ENCODE measurements around the gene BORCS5. TPM values are rescaled to one million over a fixed set of nuclear protein-coding genes. Genes with fewer than 3 reads are reported as not detected.
"Not testable (repeated sequence)": the region's sequence is repeated elsewhere in the genome, so short reads cannot be mapped to it uniquely, and the experiment has no call there.

The BORCS5 gene
- total RNA-seq, 2 donors from 2014 or later: 25.8 to 33.6 TPM

DNA sequence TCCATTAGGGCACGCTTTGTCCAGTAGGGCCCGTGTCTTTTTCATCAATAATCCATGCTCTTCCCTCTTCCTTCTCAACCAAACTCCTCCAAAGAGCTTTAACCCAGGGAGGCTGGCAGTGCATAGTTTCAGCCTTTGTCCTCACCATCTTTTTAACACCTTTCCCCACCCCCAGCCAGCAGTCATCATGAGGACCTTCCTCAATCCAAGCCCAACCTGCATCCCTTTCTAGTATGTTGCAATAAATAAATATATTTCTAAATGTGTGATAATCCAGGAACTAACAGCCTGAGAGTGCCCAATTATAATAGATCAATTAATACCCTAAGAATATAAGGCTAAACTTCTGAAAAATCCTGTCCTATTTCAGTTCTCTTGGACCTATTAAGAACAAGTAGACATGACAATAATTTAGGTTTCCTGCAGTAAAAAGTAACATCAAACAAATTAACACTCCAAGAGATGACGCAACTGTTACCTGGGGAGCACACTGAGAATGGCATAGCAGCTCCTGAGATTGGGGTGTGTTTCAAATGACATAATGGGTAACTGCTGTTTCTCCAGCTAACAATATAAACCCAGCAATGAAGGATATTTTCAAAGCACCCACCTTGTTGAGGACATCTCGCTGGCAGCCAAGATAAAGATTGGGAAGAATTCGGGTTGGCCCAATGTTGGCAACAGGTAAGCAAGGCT is 143.2 kb downstream of the BORCS5 start:
- ATAC-seq: no peak

DNA sequence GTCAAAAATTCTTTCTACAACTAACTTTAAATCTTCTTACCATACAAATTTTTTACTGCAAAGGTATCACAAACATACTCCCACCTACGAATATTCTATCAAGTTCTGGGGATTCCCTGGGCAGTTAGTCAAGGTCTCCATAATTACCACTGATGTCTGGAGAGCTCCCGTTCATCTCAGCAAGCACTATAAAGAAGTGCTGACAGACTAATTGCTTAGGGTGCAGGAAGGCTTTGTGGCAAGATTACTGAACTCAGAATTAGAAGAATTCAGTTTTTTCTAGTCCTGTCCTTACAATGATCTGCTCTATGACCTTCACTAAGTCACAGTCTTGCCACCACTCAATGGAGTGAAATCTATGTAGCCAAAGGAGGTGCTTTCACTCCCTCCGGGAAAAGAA is 144.2 kb downstream of the BORCS5 start:
- ATAC-seq: no peak
- Mint-ChIP-seq H3K27ac (peak overlapping the region; percentile 13 to 38), H3K36me3 (peaks cover 0 to 16% of the 10 kb centered on the region in 2 donors), H3K9me3 (no peaks in the 10 kb centered on the region)
- no peak for DNase-seq (ENCODE audit: low spot score in 2 of 2)

More for the DNA sequence above, 143.2 kb downstream of the BORCS5 start:
- H3K36me3 Mint-ChIP-seq: peaks cover 0 to 16% of the 10 kb centered on the region in 2 donors
- peak overlapping the region in 1 of 2 donors; percentile 4 for H3K27ac Mint-ChIP-seq
- no peak for DNase-seq (ENCODE audit: low spot score in 2 of 2)
- H3K9me3 Mint-ChIP-seq: no peaks in the 10 kb centered on the region

DNA sequence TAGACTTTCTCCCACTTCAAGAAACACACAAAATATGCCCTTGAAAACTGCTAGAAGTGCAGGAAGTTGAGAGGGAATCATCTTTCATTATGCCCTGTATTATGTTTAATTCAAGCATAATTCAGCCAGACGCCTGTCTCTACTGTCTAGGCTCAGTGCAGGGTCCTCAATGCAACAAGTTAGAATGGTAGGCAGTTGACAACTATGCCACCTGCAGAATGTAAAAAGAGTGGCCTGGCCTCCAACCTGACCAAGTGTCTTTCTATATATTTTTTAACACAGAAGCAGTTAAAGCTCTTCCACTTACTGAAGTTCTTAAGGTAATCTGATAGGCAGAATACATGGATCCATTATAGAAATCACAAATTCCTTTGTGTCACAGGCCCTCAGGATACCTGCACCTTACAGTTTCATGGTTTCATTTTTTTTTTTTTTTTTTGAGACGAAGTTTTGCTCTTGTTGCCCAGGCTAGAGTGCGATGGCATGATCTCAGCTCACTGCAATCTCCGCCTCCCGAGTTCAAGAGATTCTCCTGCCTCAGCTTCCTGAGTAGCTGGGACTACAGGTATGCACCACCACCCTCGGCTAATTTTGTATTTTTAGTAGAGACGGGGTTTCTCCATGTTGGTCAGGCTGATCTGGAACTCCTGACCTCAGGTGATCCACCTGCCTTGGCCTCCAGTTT is 145.4 kb downstream of the BORCS5 start:
- peaks cover 0 to 24% of the 10 kb centered on the region in 2 donors for H3K36me3 Mint-ChIP-seq

DNA sequence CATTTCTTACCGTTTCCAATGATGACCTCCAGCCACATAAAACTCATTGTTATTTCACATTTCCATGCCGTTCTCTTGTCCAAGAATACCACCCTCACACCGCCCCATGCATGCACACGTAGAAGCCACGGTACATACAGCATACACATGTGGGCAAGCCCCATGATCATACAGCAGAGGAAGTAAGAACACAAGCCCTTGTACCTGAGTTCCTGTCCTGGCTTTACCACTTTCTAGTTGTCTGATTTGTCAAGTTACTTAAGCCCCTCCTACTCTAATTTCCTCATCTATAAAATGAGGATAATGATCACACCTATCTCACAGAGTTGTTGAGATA is 145.9 kb downstream of the BORCS5 start:
- Mint-ChIP-seq H3K9me3 (no peaks in the 10 kb centered on the region), H3K27ac (peak overlapping the region; percentile 52 to 95), H3K36me3 (peaks cover 0 to 24% of the 10 kb centered on the region in 2 donors)
- no peak for DNase-seq (ENCODE audit: low spot score in 2 of 2)
- ATAC-seq: no peak

More for the DNA sequence above, 145.4 kb downstream of the BORCS5 start:
- not testable (repeated sequence) for DNase-seq (ENCODE audit: low spot score in 2 of 2); H3K9me3 Mint-ChIP-seq; ATAC-seq
- H3K27ac Mint-ChIP-seq: peak overlapping the region; percentile 52 to 95

DNA sequence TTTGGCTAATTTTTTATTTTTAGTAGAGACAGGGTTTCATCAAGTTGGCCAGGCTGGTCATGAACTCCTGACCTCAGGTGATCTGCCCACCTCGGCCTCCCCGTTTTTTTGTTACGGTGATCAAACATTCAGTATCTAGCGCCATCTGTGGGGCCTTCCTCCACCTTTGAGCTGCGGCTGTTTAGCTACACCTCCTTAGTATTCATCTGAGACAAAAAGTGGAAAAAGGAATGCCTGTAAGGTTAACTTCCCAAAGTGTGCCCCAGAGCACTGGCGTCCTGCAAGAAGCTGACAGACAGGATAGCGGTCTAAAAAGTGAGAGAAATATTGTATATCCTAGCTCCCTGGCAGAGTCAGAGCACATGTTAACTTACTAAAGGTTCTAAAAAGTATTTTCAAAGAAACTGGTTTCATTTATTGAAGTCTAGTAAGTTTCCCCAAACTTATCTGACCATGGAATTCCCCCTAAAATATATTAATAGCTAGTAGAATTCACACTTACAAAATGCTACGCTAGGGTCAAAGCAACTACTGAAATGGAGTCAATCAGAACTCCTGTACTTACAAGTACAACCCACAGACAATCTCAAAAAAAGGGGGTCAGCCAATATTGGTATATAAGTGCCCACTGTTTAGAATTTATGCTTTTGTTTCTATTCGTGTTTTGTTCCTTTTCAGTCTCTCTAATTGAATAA is 146.7 kb downstream of the BORCS5 start:
- H3K27ac Mint-ChIP-seq: peak overlapping the region; percentile 70 to 95
- no peaks in the 10 kb centered on the region for H3K9me3 Mint-ChIP-seq
- H3K36me3 Mint-ChIP-seq: peaks cover 0 to 32% of the 10 kb centered on the region in 2 donors
- DNase-seq (ENCODE audit: low spot score in 2 of 2) (no peak), ATAC-seq (no peak)

DNA sequence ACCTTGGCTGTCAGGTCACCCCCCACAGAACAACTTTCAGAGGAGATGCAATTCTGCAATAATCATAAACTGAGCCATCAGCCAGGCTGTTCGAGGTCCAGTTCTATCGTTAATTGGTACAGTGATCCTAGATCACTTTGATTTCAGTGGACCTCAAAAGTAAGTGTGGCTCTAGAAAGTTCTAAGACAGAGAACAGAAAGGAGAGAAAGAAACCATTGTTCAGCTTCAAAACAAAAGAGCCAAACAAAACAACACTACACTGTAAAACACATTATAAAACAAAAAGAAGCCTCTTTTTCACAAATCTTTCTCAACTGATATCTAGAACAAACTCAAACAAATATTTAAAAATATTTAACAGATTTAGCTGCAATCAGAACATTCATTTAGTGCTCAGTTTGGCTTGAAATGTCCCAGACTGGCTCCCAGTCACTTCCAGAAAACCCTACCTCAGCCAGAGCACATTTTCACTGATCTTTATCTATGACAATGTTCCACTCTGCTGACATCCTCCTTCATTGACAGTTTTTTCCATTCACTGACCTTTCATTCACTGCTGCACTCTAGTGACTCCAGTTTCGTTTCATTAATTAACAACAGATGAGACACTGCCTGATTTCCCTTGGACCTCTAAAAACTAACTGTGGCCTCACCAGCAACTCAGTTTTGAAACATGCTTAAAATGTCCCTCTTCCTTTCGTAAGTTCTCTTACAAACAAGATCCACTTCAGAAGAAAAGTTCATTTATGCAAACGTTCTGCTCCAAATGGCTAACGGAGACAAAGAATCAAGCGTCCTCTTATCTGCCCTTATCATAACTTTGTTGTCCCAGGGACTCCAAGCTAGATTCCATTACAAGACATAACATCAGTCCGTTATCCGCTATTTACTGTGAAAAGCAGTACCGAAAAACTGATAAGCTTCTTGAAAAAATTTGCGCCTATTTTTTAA is 148.9 kb downstream of the BORCS5 start:
- Mint-ChIP-seq H3K9me3 (no peaks in the 10 kb centered on the region), H3K27ac (peak overlapping the region; percentile 88 to 95), H3K36me3 (peaks cover 0 to 34% of the 10 kb centered on the region in 2 donors)
- DNase-seq (ENCODE audit: low spot score in 2 of 2) (peak; percentile 29 to 62), ATAC-seq (peak; percentile 92 to 94)

DNA sequence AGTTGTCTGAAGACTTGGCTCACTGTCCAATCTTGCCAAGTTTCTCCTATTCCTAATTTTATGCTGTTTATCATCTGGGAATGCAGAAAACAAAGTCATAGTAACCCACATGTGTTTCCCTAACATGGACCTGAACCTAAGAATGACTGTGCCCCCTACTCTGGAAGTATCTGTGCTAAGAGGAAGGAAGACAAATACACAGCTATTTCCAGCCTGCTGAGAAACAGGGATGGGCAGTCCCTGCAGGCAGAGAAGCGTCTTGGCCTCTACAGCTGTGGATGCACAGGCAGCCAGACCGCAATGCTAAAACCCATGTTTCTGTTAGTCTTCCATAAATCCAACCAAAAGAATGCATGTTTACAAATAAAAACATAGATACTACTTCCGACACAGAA is 149.6 kb downstream of the BORCS5 start:
- Mint-ChIP-seq H3K36me3 (peaks cover 0 to 34% of the 10 kb centered on the region in 2 donors), H3K9me3 (no peaks in the 10 kb centered on the region), H3K27ac (peak overlapping the region; percentile 88 to 95)
- ATAC-seq: no peak
- no peak for DNase-seq (ENCODE audit: low spot score in 2 of 2)

DNA sequence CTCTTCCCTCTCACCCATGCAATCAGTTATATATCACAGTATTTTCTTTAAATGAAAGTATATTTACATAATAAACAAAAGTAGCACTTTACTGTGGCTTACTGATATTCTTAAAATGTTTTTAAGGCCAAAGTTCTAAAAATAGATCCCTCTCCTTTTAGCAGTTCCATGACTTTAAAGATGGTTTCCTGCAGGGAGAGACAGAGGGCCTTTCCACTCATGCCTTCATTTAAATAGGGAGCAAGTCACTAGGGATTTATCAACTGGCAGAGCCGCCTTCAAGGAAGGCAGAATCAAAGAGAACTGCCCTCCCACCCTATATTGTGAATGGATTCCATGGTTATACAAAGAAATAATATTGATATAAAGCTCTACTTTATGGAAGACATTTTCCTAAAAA is 150.2 kb downstream of the BORCS5 start:
- H3K9me3 Mint-ChIP-seq: no peaks in the 10 kb centered on the region
- peaks cover 0 to 34% of the 10 kb centered on the region in 2 donors for H3K36me3 Mint-ChIP-seq
- no peak for ATAC-seq
- peak overlapping the region; percentile 88 to 95 for H3K27ac Mint-ChIP-seq
- no peak for DNase-seq (ENCODE audit: low spot score in 2 of 2)

DNA sequence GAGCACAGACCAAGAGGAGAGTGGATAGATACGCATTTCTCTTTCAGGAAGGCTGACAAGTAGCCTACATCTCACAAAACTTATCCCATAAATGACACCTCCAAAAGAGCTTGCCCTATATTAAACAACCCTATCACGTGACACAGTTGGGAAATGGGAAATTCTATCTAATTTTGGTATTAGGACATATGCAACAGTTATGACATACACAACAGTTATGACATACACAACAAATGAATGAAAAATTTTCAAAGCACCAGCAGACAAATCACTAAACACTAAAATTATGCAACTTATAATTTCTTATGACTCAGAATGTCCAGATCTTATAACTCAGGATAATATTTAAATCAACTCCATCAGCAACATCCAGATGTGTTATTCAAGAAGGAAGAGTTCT is 151.7 kb downstream of the BORCS5 start:
- Mint-ChIP-seq H3K27ac (no peak overlapping the region), H3K9me3 (no peaks in the 10 kb centered on the region), H3K36me3 (peaks cover 0 to 31% of the 10 kb centered on the region in 2 donors)
- ATAC-seq: no peak
- no peak for DNase-seq (ENCODE audit: low spot score in 2 of 2)

DNA sequence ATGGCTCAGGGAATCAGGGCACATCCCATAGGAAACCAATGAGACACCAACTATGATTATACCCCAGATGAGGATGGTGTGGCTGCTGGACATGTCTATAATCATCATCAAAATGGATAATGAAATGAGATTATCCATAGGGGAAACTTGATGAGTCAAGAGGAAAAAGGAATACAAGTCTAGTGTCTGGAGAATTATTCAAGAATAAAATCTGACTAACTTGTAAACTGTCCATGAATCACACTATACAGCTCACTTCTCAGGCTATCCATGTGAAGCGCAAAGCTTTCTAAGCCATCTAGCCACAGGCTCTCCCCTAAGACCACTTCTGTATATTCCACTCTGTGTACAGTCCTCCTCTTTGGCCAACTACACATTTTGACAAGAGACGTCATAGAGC is 153.3 kb downstream of the BORCS5 start:
- ATAC-seq (peak in 1 of 2 donors; percentile 13), DNase-seq (ENCODE audit: low spot score in 2 of 2) (no peak)
- H3K9me3 Mint-ChIP-seq: no peaks in the 10 kb centered on the region
- no peak overlapping the region for H3K27ac Mint-ChIP-seq
- peaks cover 0 to 42% of the 10 kb centered on the region in 2 donors for H3K36me3 Mint-ChIP-seq

DNA sequence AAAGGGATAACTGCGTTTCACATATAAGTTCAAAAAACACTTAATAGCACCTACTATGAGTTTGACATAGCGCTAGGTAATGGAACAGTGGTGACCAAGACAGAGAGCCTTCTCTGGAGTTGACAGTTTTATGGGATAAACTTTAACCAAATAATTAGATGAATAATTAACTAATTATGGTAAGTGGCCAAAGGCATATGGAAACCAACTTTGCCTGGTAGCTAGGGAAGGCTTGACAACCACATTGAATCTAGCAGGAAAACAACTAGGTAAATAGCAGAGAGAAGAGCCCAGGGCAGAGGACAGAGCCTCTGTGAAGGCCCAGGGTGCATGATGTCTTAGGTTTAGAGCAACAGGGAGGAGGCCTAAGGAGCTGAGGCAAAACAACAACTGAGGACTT is 153.7 kb downstream of the BORCS5 start:
- Mint-ChIP-seq H3K27ac (no peak overlapping the region), H3K9me3 (no peaks in the 10 kb centered on the region), H3K36me3 (peaks cover 0 to 42% of the 10 kb centered on the region in 2 donors)
- ATAC-seq (no peak), DNase-seq (ENCODE audit: low spot score in 2 of 2) (no peak)

DNA sequence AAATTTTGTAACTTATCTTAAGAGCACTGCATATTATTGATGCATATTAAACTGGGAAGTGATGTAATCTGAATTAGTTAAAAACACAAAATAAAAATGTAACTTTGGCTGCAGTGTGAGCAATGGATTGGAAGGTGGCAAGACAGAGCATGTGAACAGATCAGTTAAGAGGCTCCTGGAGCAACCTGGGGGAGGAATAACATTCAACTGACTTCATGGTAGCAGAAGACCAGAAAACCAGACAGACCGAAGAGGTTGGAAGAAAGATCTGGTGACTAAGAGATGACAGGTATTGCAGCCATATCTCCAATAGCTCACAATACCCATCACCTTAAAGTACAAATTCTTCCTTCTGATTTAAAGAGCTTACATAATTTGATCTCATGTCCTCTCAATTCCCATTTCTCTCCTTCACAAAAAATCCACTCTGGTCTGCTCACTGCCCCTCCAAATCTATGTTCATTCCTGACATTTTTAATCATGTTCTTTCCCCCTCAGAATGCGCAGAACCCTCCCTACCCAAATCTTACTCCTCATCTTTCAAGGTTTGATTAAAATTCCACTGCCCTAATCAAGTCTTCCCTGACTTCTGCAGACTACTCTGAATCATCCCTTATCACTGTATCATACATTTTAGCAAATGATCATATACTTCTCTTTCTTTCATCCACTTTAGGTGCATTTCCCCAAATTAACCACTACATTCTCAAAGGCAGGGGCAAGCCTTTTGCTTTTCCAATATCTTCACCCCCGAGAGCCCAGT is 154.3 kb downstream of the BORCS5 start:
- DNase-seq (ENCODE audit: low spot score in 2 of 2) (no peak), ATAC-seq (peak in 1 of 2 donors; percentile 21)
- peaks cover 0 to 42% of the 10 kb centered on the region in 2 donors for H3K36me3 Mint-ChIP-seq
- no peaks in the 10 kb centered on the region for H3K9me3 Mint-ChIP-seq
- no peak overlapping the region for H3K27ac Mint-ChIP-seq

DNA sequence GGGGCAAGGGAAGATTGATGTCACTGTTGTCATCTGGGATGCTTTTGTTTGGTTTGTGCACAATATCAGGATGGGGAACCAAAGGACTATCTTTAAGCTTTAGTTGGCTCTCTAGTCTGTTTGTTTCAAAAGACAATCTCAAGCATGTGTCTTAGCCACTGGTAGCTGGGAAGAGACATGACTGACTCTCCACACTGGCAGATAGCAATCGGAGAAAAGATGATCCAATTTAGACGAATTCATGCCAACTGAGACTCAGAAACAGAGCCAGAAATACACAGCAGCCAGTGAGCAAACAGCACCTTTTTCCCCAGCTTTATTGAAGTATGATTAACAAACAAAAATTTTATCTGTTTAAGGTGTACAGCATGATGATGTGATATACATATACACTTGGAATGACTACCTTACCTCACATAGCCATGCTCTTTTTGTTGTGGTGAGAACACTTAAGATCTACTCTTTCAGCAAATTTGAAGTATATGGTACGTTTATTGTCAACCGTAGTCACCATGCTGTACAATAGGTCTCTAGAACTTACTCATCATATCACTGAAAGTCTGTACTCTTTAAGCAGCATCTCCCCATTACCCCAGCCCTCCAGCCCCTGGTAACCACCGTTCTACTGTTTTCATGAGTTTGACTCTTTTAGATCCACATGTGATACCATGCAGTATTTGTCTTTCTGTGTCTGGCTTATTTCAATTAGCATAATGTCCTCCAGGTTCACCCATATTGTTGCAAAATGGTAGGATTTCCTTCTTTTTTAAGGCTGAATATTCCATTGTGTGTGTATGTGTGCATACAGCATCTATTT is 155.2 kb downstream of the BORCS5 start:
- H3K9me3 Mint-ChIP-seq: no peaks in the 10 kb centered on the region
- H3K27ac Mint-ChIP-seq: no peak overlapping the region
- peaks cover 5 to 42% of the 10 kb centered on the region in 2 donors for H3K36me3 Mint-ChIP-seq
- DNase-seq (ENCODE audit: low spot score in 2 of 2) (peak in 1 of 2 donors; percentile 46), ATAC-seq (peak; percentile 90 to 98)

DNA sequence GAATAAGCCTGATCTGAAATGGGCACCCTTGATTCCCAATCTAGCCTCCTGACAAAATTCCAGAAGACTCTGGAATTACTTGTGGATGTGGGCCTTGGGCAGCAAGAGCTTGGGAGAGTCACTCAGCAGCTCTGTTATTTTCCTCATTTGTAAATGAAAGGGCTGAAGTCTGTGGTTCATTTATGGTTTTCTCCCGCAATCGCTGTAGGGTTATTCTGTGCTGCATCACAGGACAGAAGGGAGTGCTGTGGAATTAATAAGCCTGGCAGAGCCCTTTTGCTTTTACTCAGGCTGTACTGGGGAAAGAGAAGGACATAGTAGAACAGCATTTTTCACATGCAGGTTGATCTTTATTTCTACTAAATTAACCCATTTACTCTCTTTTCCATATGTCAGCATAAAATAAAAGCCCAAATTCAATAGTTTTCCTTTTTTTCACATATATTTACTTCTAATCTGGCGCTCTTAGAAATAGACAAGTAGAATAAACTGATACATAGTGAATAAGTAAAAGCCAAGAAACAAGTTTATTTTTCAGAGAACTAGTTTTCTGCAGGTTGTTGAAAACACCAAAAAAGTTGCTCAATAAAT is 156.6 kb downstream of the BORCS5 start:
- ATAC-seq (no peak), DNase-seq (ENCODE audit: low spot score in 2 of 2) (no peak)
- Mint-ChIP-seq H3K36me3 (peaks cover 14 to 45% of the 10 kb centered on the region in 2 donors), H3K9me3 (no peaks in the 10 kb centered on the region), H3K27ac (no peak overlapping the region)

DNA sequence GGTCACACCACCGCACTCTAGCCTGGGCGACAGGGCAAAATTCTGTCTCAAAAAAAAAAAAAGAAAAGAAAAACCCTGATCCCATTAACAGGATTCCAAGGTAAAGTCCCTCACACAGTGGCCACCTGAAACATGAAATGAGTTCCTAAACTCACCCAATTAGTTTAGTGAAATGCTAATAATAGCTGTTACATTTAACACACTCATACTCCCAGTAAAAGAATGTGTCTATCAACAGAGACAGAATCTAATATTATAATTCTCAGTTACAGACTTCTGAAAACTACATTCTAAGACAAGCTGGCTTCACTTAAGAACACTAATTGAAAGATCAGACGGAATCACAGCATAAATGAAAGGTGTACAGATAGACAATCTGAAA is 161.6 kb downstream of the BORCS5 start:
- DNase-seq (ENCODE audit: low spot score in 2 of 2): no peak
- no peak overlapping the region for H3K27ac Mint-ChIP-seq
- H3K36me3 Mint-ChIP-seq: peaks cover 28 to 59% of the 10 kb centered on the region in 2 donors

More for the DNA sequence above, 161.6 kb downstream of the BORCS5 start:
- no peaks in the 10 kb centered on the region for H3K9me3 Mint-ChIP-seq
- ATAC-seq: no peak
